ENCODE measurements around the gene LDHD.

GRCh38 chr16:75093598-75094540 lies 22.7 kb downstream of the LDHD start:
- TF ChIP-seq E2F6 (IDR thresholded peaks at IDR 0.05; ENCODE audit: borderline replicate concordance, low read depth) (no peak), MYC (IDR thresholded peaks at IDR 0.05; ENCODE audit: borderline replicate concordance, low read length) (no peak)
- TF ChIP-seq, protein P1, sequence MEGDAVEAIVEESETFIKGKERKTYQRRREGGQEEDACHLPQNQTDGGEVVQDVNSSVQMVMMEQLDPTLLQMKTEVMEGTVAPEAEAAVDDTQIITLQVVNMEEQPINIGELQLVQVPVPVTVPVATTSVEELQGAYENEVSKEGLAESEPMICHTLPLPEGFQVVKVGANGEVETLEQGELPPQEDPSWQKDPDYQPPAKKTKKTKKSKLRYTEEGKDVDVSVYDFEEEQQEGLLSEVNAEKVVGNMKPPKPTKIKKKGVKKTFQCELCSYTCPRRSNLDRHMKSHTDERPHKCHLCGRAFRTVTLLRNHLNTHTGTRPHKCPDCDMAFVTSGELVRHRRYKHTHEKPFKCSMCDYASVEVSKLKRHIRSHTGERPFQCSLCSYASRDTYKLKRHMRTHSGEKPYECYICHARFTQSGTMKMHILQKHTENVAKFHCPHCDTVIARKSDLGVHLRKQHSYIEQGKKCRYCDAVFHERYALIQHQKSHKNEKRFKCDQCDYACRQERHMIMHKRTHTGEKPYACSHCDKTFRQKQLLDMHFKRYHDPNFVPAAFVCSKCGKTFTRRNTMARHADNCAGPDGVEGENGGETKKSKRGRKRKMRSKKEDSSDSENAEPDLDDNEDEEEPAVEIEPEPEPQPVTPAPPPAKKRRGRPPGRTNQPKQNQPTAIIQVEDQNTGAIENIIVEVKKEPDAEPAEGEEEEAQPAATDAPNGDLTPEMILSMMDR (IDR thresholded peaks at IDR 0.05): no peak
